ENCODE measurements around the gene JUP.
A peak's percentile ranks its signal among the peaks of the same experiment; 100 is the strongest.

JUP gene

GRCh38 chr17:41717408-41718286 lies 68.9 kb downstream of the JUP start:
- peak; percentile 81 to 85 for ATAC-seq

GRCh38 chr17:41711669-41712400 lies 74.7 kb downstream of the JUP start, which contains the start of gene GAST:
TSS of gene GAST (plus strand) at chr17:41712331. CDS start at chr17:41715437, 3,106 bp downstream.
- no peak for ATAC-seq

GRCh38 chr17:41710472-41711090 lies 75.9 kb downstream of the JUP start:
- ATAC-seq: peak; percentile 89 to 97

- no peak for ATAC-seq
These were observed 78.5 kb downstream of the JUP start for GRCh38 chr17:41707803-41708669.

GRCh38 chr17:41705271-41705991 lies 81.1 kb downstream of the JUP start:
- no peak for ATAC-seq

Data from activated CD4-positive, CD25-positive, alpha-beta regulatory T cell treated with anti-CD3 and anti-CD28 coated beads, Interleukin-2, amount 50 U/mL, for 24 hours (primary cell).